Esophagus squamous epithelium (tissue), 4 donors: Measurements from ENCODE around the gene KIF7.

Experiments
- POLR2A ChIP-seq, 4 donors: fragments of 450-650 bp; IDR thresholded peaks; one replicate each; pipeline ENCODE4 v1.6.1; 2017; ENCODE audit warnings: antibody characterized with exemption in 4 of 4, mild to moderate bottlenecking in 4 of 4, moderate library complexity in 3 of 4
- TF ChIP-seq, protein P1 (sequence below), 6 experiments: fragments of 450-650 bp in 4 of 6; fragments of 200-600 bp in 2 of 6; sonication (generic) in 2 of 6; IDR thresholded peaks; one replicate each; pipeline ENCODE4 v1.5.1; 2016 to 2019; ENCODE audit warnings: antibody characterized with exemption in 6 of 6, mild to moderate bottlenecking in 4 of 6, moderate library complexity in 4 of 6

DNA sequence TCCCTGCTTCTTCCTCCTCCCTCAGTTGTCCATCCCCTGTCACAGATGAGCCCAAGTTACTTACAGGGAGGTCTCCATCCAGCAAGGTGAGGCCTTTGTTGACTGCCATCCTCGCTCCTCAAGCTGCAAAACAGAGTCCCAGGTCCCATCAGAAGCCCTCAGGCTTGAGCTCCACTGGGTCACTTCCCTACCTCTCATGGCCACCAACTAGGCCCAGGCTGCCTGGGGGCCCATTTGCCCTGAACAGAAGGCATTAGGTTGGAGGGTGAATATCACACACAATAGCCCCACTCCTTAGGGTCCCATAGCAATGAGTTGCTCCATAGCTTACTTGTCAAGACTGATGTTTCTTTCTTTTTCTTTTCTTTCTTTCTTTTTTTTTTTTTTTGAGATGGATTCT lies 22.1 kb upstream of the KIF7 start:
- TF ChIP-seq, protein P1, sequence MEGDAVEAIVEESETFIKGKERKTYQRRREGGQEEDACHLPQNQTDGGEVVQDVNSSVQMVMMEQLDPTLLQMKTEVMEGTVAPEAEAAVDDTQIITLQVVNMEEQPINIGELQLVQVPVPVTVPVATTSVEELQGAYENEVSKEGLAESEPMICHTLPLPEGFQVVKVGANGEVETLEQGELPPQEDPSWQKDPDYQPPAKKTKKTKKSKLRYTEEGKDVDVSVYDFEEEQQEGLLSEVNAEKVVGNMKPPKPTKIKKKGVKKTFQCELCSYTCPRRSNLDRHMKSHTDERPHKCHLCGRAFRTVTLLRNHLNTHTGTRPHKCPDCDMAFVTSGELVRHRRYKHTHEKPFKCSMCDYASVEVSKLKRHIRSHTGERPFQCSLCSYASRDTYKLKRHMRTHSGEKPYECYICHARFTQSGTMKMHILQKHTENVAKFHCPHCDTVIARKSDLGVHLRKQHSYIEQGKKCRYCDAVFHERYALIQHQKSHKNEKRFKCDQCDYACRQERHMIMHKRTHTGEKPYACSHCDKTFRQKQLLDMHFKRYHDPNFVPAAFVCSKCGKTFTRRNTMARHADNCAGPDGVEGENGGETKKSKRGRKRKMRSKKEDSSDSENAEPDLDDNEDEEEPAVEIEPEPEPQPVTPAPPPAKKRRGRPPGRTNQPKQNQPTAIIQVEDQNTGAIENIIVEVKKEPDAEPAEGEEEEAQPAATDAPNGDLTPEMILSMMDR (IDR thresholded peaks at IDR 0.05), result no peak
- TF ChIP-seq POLR2A (IDR thresholded peaks at IDR 0.05), result no peak
